Ishikawa (cell line): Measurements from ENCODE around the gene PDE3A.

Experiments used
- CEBPB ChIP-seq: IDR thresholded peaks from 2 replicates; pipeline ENCODE4 v1.6.1; 2012
- CREB1 ChIP-seq: IDR thresholded peaks from 2 replicates; pipeline ENCODE4 v1.6.1; 2012; ENCODE audit warnings: low read depth
- EGR1 ChIP-seq: IDR thresholded peaks from 2 replicates; pipeline ENCODE4 v1.6.1; 2012
- EP300 ChIP-seq: IDR thresholded peaks from 2 replicates; pipeline ENCODE4 v1.6.1; 2012; ENCODE audit warnings: borderline replicate concordance
- FOXM1 ChIP-seq: IDR thresholded peaks from 2 replicates; pipeline ENCODE4 v1.6.1; 2012; ENCODE audit warnings: low read depth, borderline replicate concordance
- MAX ChIP-seq: IDR thresholded peaks from 2 replicates; pipeline ENCODE4 v1.6.1; 2012
- NFIC ChIP-seq: IDR thresholded peaks from 2 replicates; pipeline ENCODE4 v1.6.1; 2012
- RAD21 ChIP-seq: IDR thresholded peaks from 2 replicates; pipeline ENCODE4 v1.6.1; 2012; ENCODE audit warnings: low read depth
- REST ChIP-seq: IDR thresholded peaks from 2 replicates; pipeline ENCODE4 v1.6.1; 2012; ENCODE audit warnings: low read depth, mild to moderate bottlenecking
- TAF1 ChIP-seq: IDR thresholded peaks from 2 replicates; pipeline ENCODE4 v1.6.1; 2012; ENCODE audit warnings: low read depth, mild to moderate bottlenecking
- TCF12 ChIP-seq: IDR thresholded peaks from 2 replicates; pipeline ENCODE4 v1.6.1; 2012; ENCODE audit warnings: low read depth
- TEAD4 ChIP-seq: IDR thresholded peaks from 2 replicates; pipeline ENCODE4 v1.6.1; 2012
- USF1 ChIP-seq: IDR thresholded peaks from 2 replicates; pipeline ENCODE4 v1.6.1; 2012
- YY1 ChIP-seq: IDR thresholded peaks from 2 replicates; pipeline ENCODE4 v1.6.1; 2012; ENCODE audit warnings: low read depth
- ZBTB7A ChIP-seq: IDR thresholded peaks from 2 replicates; pipeline ENCODE4 v1.6.1; 2012; ENCODE audit warnings: low read depth

PDE3A gene

GRCh38 chr12:20398686-20399085 lies 30.3 kb downstream of the PDE3A start:
- no peak for TF ChIP-seq TAF1
- TF ChIP-seq YY1: no peak
- TF ChIP-seq REST: no peak

- TF ChIP-seq YY1 (no peak), FOXM1 (no peak), TAF1 (no peak), NFIC (no peak), CEBPB (no peak), USF1 (no peak), CREB1 (no peak)
Measured at GRCh38 chr12:20400003-20400402, 31.7 kb downstream of the PDE3A start.

- TF ChIP-seq ZBTB7A: no peak
- no peak for TF ChIP-seq USF1
- no peak for TF ChIP-seq CREB1
- no peak for TF ChIP-seq RAD21
- no peak for TF ChIP-seq MAX
Measured at GRCh38 chr12:20403230-20403629, 34.9 kb downstream of the PDE3A start.

- TF ChIP-seq TCF12 (no peak), NFIC (peak; percentile 62), MAX (no peak)
Measured at GRCh38 chr12:20404576-20405346, 36.4 kb downstream of the PDE3A start.

- TF ChIP-seq TEAD4 (no peak), RAD21 (no peak), EP300 (no peak), CEBPB (no peak), TAF1 (no peak), MAX (no peak), EGR1 (no peak), USF1 (no peak), REST (no peak), CREB1 (no peak), NFIC (no peak), YY1 (no peak), TCF12 (no peak), ZBTB7A (no peak), FOXM1 (no peak)
Measured at GRCh38 chr12:20409607-20410377, 41.5 kb downstream of the PDE3A start.

GRCh38 chr12:20410734-20411133 lies 42.4 kb downstream of the PDE3A start:
- TF ChIP-seq RAD21: no peak
- TF ChIP-seq ZBTB7A: no peak
- TF ChIP-seq EP300: no peak
- no peak for TF ChIP-seq FOXM1
- TF ChIP-seq YY1: no peak
- TF ChIP-seq CREB1: no peak
- TF ChIP-seq MAX: no peak
- no peak for TF ChIP-seq USF1
- TF ChIP-seq NFIC: no peak
- no peak for TF ChIP-seq EGR1
- TF ChIP-seq TAF1: no peak
- no peak for TF ChIP-seq CEBPB
- no peak for TF ChIP-seq TEAD4
- TF ChIP-seq TCF12: no peak
- TF ChIP-seq REST: no peak
